NCI-H2227 treated with DMSO at 0.1 percent for 48 hours (cell line): ENCODE measurements around the gene SPSB4.

Source experiments
- DNase-seq: peaks from one replicate; lab custom pipeline; 2025; lab: John Stamatoyannopoulos, UW

SPSB4 gene

GRCh38 chr3:141055136-141055535 is 4.0 kb downstream of the SPSB4 start:
- DNase-seq = no peak

- DNase-seq = no peak
These were observed 4.6 kb downstream of the SPSB4 start for GRCh38 chr3:141055536-141056445.

GRCh38 chr3:141056751-141057171 is 5.6 kb downstream of the SPSB4 start:
- DNase-seq = no peak

GRCh38 chr3:141057436-141057835 is 6.3 kb downstream of the SPSB4 start:
- no peak for DNase-seq

- DNase-seq = no peak
These were observed 7.0 kb downstream of the SPSB4 start for GRCh38 chr3:141057946-141058800.

GRCh38 chr3:141058996-141059395 is 7.8 kb downstream of the SPSB4 start:
- DNase-seq = no peak

- DNase-seq = no peak
These were observed 8.7 kb downstream of the SPSB4 start for GRCh38 chr3:141059816-141060215.

- DNase-seq = no peak
These were observed 9.2 kb downstream of the SPSB4 start for GRCh38 chr3:141060327-141060726.

- DNase-seq = no peak
These were observed 12.7 kb downstream of the SPSB4 start for GRCh38 chr3:141063831-141064230.

- no peak for DNase-seq
These were observed 13.2 kb downstream of the SPSB4 start for GRCh38 chr3:141064255-141064926.

GRCh38 chr3:141065258-141065657 is 14.1 kb downstream of the SPSB4 start:
- no peak for DNase-seq

GRCh38 chr3:141065841-141066805 is 15.0 kb downstream of the SPSB4 start:
- no peak for DNase-seq

GRCh38 chr3:141067206-141067974 is 16.2 kb downstream of the SPSB4 start:
- DNase-seq = no peak

- no peak for DNase-seq
These were observed 19.1 kb downstream of the SPSB4 start for GRCh38 chr3:141070229-141070628.

GRCh38 chr3:141070727-141071357 is 19.7 kb downstream of the SPSB4 start:
- no peak for DNase-seq

- DNase-seq = no peak
These were observed 20.6 kb downstream of the SPSB4 start for GRCh38 chr3:141071681-141072260.

- DNase-seq = no peak
These were observed 21.8 kb downstream of the SPSB4 start for GRCh38 chr3:141072950-141073349.

- no peak for DNase-seq
These were observed 22.4 kb downstream of the SPSB4 start for GRCh38 chr3:141073580-141073979.

- DNase-seq = no peak
These were observed 23.4 kb downstream of the SPSB4 start for GRCh38 chr3:141074529-141074928.
